WTC11 (cell line): ENCODE results near the gene SCARB2. TPM values are rescaled to one million over a fixed set of nuclear protein-coding genes. Genes with fewer than 3 reads are reported as not detected.

Experiments
- ATAC-seq: fragments of 200-7000 bp; cut with Tn5 transposase; 2 replicates; pipeline ENCODE4 v1.10.0; 2021; ENCODE audit warnings: mild to moderate bottlenecking, moderate library complexity
- CTCF ChIA-PET: fragments of 300-600 bp; sonication (Branson Sonifier 250); formaldehyde crosslinking; loops from one replicate; lab custom pipeline; 2021; ENCODE audit warnings: antibody characterized with exemption; lab: Charles Lee
- POLR2A ChIA-PET: fragments of 350-600 bp; sonication (Branson Sonifier 250); formaldehyde crosslinking; loops from one replicate; lab custom pipeline; 2021; ENCODE audit warnings: antibody characterized with exemption; lab: Charles Lee
- DNase-seq: peaks from one replicate; pipeline ENCODE4 v3.0.0; 2021; ENCODE audit warnings: low spot score
- H3K27ac Mint-ChIP-seq: 2 replicates; pipeline ENCODE4 v1.8.0; 2021; ENCODE audit warnings: mixed read lengths
- H3K27me3 Mint-ChIP-seq: 2 replicates; pipeline ENCODE4 v1.8.0; 2021; ENCODE audit warnings: low read depth, mild to moderate bottlenecking, moderate library complexity, mixed read lengths
- H3K36me3 Mint-ChIP-seq: 2 replicates; pipeline ENCODE4 v1.8.0; 2021; ENCODE audit warnings: mixed read lengths
- H3K4me1 Mint-ChIP-seq: 2 replicates; pipeline ENCODE4 v1.8.0; 2022; ENCODE audit warnings: mixed read lengths
- H3K4me3 Mint-ChIP-seq: 2 replicates; pipeline ENCODE4 v1.8.0; 2021; ENCODE audit warnings: mild to moderate bottlenecking, moderate library complexity, mixed read lengths
- H3K9me3 Mint-ChIP-seq: 2 replicates; pipeline ENCODE4 v1.8.0; 2021; ENCODE audit warnings: mixed read lengths
- CREM ChIP-seq: sonication (generic); formaldehyde crosslinking; IDR thresholded peaks from 2 replicates; pipeline ENCODE4 v1.8.1; 2022; ENCODE audit warnings: mild to moderate bottlenecking, missing genetic modification reagents, moderate library complexity
- ELF4 ChIP-seq: sonication (generic); formaldehyde crosslinking; IDR thresholded peaks from 2 replicates; pipeline ENCODE4 v1.8.1; 2022; ENCODE audit warnings: low read depth, mild to moderate bottlenecking, moderate library complexity, missing genetic modification reagents
- ETV6 ChIP-seq: sonication (generic); formaldehyde crosslinking; IDR thresholded peaks from 2 replicates; pipeline ENCODE4 v1.8.1; 2022; ENCODE audit warnings: mild to moderate bottlenecking, missing genetic modification reagents
- FOXJ3 ChIP-seq: sonication (generic); formaldehyde crosslinking; IDR thresholded peaks from 2 replicates; pipeline ENCODE4 v1.9.0; 2021; ENCODE audit warnings: missing genetic modification reagents, mild to moderate bottlenecking, borderline replicate concordance
- FOXK1 ChIP-seq: sonication (generic); formaldehyde crosslinking; IDR thresholded peaks from 2 replicates; pipeline ENCODE4 v1.8.0; 2022; ENCODE audit warnings: mild to moderate bottlenecking, moderate library complexity, missing genetic modification reagents
- KAT7 ChIP-seq: sonication (generic); formaldehyde crosslinking; IDR thresholded peaks from 2 replicates; pipeline ENCODE4 v1.8.1; 2023; ENCODE audit warnings: missing genetic modification reagents, mild to moderate bottlenecking, borderline replicate concordance
- MXD4 ChIP-seq: fragments of 250-450 bp; sonication (Bioruptor Pico); IDR thresholded peaks from 2 replicates; pipeline ENCODE4 v1.8.0; 2021; ENCODE audit warnings: mild to moderate bottlenecking, moderate library complexity, borderline replicate concordance
- NFYB ChIP-seq: sonication (generic); formaldehyde crosslinking; conservative IDR thresholded peaks from 2 replicates; pipeline ENCODE4 v1.8.0; 2022; ENCODE audit warnings: low read depth, missing genetic modification reagents
- RORB ChIP-seq: fragments of 250-450 bp; sonication (Bioruptor Pico); IDR thresholded peaks from 2 replicates; pipeline ENCODE4 v1.9.0; 2021; ENCODE audit warnings: mild to moderate bottlenecking
- SMAD4 ChIP-seq: sonication (generic); formaldehyde crosslinking; IDR thresholded peaks from 2 replicates; pipeline ENCODE4 v1.8.0; 2022; ENCODE audit warnings: mild to moderate bottlenecking, missing genetic modification reagents
- SOX15 ChIP-seq: fragments of 250-450 bp; sonication (Bioruptor Pico); IDR thresholded peaks from 2 replicates; pipeline ENCODE4 v1.9.0; 2021; ENCODE audit warnings: mild to moderate bottlenecking
- ZNF121 ChIP-seq: sonication (generic); formaldehyde crosslinking; IDR thresholded peaks from 2 replicates; pipeline ENCODE4 v1.8.0; 2023; ENCODE audit warnings: missing genetic modification reagents
- ZNF219 ChIP-seq: sonication (generic); formaldehyde crosslinking; IDR thresholded peaks from 2 replicates; pipeline ENCODE4 v1.8.0; 2023; ENCODE audit warnings: missing genetic modification reagents, mild to moderate bottlenecking, borderline replicate concordance
- ZNF423 ChIP-seq: fragments of 250-450 bp; sonication (Bioruptor Pico); IDR thresholded peaks from 2 replicates; pipeline ENCODE4 v2.1.2; 2022; ENCODE audit warnings: mild to moderate bottlenecking, moderate library complexity
- total RNA-seq: library from RNA; stranded (reverse); gene quantifications from 3 replicates; pipeline ENCODE4 v1.2.3, GENCODE V29; 2021
- TF ChIP-seq, protein P1 (sequence below): sonication (generic); formaldehyde crosslinking; IDR thresholded peaks from 2 replicates; pipeline ENCODE4 v1.8.1; 2023; ENCODE audit warnings: mild to moderate bottlenecking, missing genetic modification reagents
- TF ChIP-seq, protein P2 (sequence below): fragments of 250-450 bp; sonication (Bioruptor Pico); IDR thresholded peaks from 2 replicates; pipeline ENCODE4 v1.9.0; 2021; ENCODE audit warnings: moderate library complexity, mild to moderate bottlenecking, inconsistent platforms, borderline replicate concordance
- TF ChIP-seq, protein P3 (sequence below): fragments of 250-450 bp; sonication (Bioruptor Pico); IDR thresholded peaks from 2 replicates; pipeline ENCODE4 v1.9.0; 2021; ENCODE audit warnings: mild to moderate bottlenecking
- TF ChIP-seq, protein P4 (sequence below): fragments of 250-450 bp; sonication (Bioruptor Pico); conservative IDR thresholded peaks from 2 replicates; pipeline ENCODE4 v1.9.0; 2021; ENCODE audit warnings: mild to moderate bottlenecking
- TF ChIP-seq, protein P5 (sequence below): sonication (generic); formaldehyde crosslinking; IDR thresholded peaks from 2 replicates; pipeline ENCODE4 v1.8.0; 2022; ENCODE audit warnings: mild to moderate bottlenecking, missing genetic modification reagents
- TF ChIP-seq, protein P6 (sequence below): sonication (generic); formaldehyde crosslinking; IDR thresholded peaks from 2 replicates; pipeline ENCODE4 v1.8.1; 2022; ENCODE audit warnings: low read depth, mild to moderate bottlenecking, moderate library complexity, missing genetic modification reagents, borderline replicate concordance
- TF ChIP-seq, protein P7 (sequence below): sonication (generic); formaldehyde crosslinking; conservative IDR thresholded peaks from 2 replicates; pipeline ENCODE4 v1.8.1; 2023; ENCODE audit warnings: mild to moderate bottlenecking, low read depth, missing genetic modification reagents, moderate library complexity
- TF ChIP-seq, protein P8 (sequence below): sonication (generic); formaldehyde crosslinking; IDR thresholded peaks from 2 replicates; pipeline ENCODE4 v1.8.1; 2023; ENCODE audit warnings: mild to moderate bottlenecking, missing genetic modification reagents, moderate library complexity

SCARB2 gene
- total RNA-seq, 1 experiment from 2014 or later, result 38.0 TPM

DNA sequence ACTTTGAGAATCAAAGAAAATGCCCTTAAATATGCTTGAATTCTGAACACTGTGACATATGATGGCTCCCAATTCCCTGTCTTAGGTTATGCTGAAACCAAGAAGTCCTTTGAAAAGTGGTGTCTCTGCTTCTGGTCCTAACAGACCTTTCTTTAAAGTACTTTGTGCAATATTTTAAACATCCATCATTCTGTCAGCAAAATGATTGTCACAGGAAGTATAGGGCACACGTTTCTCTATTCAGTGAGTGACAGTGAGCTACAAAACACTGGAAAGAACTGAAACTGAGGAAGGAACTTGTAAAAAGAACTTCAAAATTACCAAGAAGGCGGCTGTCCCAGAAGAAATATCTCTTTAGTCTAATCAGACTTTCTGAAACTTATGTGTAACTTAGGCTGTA is 53.3 kb downstream of the SCARB2 start:
- Mint-ChIP-seq H3K4me1 (no peaks in the 10 kb centered on the region), H3K36me3 (peaks cover 13% of the 10 kb centered on the region), H3K9me3 (peaks cover 2% of the 10 kb centered on the region), H3K27ac (no peak overlapping the region), H3K4me3 (no peak overlapping the region), H3K27me3 (no peaks in the 10 kb centered on the region)
- TF ChIP-seq ZNF423 (CRISPR knock-in tag), result no peak
- TF ChIP-seq, protein P1, sequence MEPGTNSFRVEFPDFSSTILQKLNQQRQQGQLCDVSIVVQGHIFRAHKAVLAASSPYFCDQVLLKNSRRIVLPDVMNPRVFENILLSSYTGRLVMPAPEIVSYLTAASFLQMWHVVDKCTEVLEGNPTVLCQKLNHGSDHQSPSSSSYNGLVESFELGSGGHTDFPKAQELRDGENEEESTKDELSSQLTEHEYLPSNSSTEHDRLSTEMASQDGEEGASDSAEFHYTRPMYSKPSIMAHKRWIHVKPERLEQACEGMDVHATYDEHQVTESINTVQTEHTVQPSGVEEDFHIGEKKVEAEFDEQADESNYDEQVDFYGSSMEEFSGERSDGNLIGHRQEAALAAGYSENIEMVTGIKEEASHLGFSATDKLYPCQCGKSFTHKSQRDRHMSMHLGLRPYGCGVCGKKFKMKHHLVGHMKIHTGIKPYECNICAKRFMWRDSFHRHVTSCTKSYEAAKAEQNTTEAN (CRISPR knock-in tag), result no peak
- TF ChIP-seq ETV6 (CRISPR knock-in tag), result no peak
- TF ChIP-seq SMAD4, result no peak
- no peak for TF ChIP-seq SOX15
- TF ChIP-seq, protein P2, sequence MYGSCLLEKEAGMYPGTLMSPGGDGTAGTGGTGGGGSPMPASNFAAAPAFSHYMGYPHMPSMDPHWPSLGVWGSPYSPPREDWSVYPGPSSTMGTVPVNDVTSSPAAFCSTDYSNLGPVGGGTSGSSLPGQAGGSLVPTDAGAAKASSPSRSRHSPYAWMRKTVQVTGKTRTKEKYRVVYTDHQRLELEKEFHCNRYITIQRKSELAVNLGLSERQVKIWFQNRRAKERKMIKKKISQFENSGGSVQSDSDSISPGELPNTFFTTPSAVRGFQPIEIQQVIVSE, result no peak
- ATAC-seq (no peak), DNase-seq (no peak)
- POLR2A ChIA-PET, result no interaction called here
- CTCF ChIA-PET, result no interaction called here

DNA sequence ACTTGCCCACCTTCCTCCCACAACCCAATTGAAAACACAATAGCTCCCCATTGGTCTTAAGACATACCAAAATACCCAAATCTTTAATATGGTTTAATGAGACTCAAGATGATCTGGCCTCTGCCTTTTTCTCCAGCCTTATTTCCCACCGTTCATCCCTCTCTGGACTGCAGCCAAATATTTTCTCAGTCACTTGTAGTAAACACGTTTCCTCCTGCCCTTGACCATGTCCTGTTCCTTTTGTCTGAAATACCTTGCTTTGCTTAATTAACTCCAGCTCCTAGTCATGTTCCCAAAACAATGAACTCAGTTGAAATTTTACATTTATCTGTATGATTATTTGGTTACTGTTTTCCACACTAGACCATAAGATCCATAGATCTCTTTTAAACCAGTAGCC is 57.0 kb downstream of the SCARB2 start:
- CTCF ChIA-PET, result no interaction called here
- ATAC-seq, result no peak
- no peak overlapping the region for H3K27ac Mint-ChIP-seq
- TF ChIP-seq RORB (CRISPR knock-in tag) (no peak), KAT7 (CRISPR knock-in tag) (no peak), ZNF219 (CRISPR knock-in tag) (no peak), NFYB (CRISPR knock-in tag) (no peak), CREM (CRISPR knock-in tag) (no peak), ZNF121 (CRISPR knock-in tag) (no peak), FOXJ3 (CRISPR knock-in tag) (no peak), ELF4 (CRISPR knock-in tag) (no peak), FOXK1 (CRISPR knock-in tag) (no peak), ZNF423 (CRISPR knock-in tag) (no peak), MXD4 (CRISPR knock-in tag) (no peak)
- TF ChIP-seq, protein P3, sequence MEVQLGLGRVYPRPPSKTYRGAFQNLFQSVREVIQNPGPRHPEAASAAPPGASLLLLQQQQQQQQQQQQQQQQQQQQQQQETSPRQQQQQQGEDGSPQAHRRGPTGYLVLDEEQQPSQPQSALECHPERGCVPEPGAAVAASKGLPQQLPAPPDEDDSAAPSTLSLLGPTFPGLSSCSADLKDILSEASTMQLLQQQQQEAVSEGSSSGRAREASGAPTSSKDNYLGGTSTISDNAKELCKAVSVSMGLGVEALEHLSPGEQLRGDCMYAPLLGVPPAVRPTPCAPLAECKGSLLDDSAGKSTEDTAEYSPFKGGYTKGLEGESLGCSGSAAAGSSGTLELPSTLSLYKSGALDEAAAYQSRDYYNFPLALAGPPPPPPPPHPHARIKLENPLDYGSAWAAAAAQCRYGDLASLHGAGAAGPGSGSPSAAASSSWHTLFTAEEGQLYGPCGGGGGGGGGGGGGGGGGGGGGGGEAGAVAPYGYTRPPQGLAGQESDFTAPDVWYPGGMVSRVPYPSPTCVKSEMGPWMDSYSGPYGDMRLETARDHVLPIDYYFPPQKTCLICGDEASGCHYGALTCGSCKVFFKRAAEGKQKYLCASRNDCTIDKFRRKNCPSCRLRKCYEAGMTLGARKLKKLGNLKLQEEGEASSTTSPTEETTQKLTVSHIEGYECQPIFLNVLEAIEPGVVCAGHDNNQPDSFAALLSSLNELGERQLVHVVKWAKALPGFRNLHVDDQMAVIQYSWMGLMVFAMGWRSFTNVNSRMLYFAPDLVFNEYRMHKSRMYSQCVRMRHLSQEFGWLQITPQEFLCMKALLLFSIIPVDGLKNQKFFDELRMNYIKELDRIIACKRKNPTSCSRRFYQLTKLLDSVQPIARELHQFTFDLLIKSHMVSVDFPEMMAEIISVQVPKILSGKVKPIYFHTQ (CRISPR knock-in tag), result no peak
- TF ChIP-seq, protein P4, sequence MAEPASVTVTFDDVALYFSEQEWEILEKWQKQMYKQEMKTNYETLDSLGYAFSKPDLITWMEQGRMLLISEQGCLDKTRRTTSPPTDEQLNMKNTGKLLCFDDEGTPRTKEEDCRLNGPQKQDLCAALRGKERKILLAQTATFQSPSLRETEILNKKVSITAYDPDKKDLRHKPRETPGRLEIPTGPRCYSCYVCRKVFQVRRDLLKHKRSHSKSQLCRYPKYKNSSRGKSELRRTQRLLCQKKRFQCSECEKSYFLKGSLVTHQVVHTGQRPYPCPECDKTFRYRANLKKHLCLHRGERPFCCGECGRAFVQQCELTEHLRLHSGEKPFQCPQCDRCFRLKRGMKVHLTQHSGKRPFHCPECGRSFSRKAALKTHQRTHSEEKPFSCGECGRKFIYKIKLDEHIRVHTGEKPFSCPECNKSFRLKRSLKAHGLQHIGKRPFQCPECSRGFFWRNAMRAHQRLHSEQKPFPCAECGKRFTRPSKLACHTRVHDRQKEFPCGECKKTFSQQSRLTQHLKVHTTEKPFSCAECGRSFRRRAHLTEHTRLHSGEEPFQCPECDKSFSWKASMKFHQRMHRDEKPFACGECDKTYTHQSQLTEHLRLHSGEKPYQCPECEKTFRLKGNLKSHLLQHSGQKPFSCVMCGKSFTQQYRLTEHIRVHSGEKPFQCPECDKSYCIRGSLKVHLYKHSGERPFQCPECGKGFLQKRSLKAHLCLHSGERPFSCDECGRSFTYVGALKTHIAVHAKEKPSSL (CRISPR knock-in tag), result no peak
- TF ChIP-seq, protein P5, sequence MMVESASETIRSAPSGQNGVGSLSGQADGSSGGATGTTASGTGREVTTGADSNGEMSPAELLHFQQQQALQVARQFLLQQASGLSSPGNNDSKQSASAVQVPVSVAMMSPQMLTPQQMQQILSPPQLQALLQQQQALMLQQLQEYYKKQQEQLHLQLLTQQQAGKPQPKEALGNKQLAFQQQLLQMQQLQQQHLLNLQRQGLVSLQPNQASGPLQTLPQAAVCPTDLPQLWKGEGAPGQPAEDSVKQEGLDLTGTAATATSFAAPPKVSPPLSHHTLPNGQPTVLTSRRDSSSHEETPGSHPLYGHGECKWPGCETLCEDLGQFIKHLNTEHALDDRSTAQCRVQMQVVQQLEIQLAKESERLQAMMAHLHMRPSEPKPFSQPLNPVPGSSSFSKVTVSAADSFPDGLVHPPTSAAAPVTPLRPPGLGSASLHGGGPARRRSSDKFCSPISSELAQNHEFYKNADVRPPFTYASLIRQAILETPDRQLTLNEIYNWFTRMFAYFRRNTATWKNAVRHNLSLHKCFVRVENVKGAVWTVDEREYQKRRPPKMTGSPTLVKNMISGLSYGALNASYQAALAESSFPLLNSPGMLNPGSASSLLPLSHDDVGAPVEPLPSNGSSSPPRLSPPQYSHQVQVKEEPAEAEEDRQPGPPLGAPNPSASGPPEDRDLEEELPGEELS (CRISPR knock-in tag), result no peak
- TF ChIP-seq, protein P6, sequence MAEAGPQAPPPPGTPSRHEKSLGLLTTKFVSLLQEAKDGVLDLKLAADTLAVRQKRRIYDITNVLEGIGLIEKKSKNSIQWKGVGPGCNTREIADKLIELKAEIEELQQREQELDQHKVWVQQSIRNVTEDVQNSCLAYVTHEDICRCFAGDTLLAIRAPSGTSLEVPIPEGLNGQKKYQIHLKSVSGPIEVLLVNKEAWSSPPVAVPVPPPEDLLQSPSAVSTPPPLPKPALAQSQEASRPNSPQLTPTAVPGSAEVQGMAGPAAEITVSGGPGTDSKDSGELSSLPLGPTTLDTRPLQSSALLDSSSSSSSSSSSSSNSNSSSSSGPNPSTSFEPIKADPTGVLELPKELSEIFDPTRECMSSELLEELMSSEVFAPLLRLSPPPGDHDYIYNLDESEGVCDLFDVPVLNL, result no peak
- TF ChIP-seq, protein P7, sequence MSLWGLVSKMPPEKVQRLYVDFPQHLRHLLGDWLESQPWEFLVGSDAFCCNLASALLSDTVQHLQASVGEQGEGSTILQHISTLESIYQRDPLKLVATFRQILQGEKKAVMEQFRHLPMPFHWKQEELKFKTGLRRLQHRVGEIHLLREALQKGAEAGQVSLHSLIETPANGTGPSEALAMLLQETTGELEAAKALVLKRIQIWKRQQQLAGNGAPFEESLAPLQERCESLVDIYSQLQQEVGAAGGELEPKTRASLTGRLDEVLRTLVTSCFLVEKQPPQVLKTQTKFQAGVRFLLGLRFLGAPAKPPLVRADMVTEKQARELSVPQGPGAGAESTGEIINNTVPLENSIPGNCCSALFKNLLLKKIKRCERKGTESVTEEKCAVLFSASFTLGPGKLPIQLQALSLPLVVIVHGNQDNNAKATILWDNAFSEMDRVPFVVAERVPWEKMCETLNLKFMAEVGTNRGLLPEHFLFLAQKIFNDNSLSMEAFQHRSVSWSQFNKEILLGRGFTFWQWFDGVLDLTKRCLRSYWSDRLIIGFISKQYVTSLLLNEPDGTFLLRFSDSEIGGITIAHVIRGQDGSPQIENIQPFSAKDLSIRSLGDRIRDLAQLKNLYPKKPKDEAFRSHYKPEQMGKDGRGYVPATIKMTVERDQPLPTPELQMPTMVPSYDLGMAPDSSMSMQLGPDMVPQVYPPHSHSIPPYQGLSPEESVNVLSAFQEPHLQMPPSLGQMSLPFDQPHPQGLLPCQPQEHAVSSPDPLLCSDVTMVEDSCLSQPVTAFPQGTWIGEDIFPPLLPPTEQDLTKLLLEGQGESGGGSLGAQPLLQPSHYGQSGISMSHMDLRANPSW (CRISPR knock-in tag), result no peak
- TF ChIP-seq, protein P8, sequence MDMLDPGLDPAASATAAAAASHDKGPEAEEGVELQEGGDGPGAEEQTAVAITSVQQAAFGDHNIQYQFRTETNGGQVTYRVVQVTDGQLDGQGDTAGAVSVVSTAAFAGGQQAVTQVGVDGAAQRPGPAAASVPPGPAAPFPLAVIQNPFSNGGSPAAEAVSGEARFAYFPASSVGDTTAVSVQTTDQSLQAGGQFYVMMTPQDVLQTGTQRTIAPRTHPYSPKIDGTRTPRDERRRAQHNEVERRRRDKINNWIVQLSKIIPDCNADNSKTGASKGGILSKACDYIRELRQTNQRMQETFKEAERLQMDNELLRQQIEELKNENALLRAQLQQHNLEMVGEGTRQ (CRISPR knock-in tag), result no peak

More for the DNA sequence above, 57.0 kb downstream of the SCARB2 start:
- Mint-ChIP-seq H3K4me3 (no peak overlapping the region), H3K9me3 (peaks cover 20% of the 10 kb centered on the region), H3K4me1 (no peaks in the 10 kb centered on the region), H3K27me3 (peaks cover 2% of the 10 kb centered on the region; the same call in 1 of the 2 replicates), H3K36me3 (peaks cover 22% of the 10 kb centered on the region)
- POLR2A ChIA-PET, result no interaction called here
- DNase-seq, result no peak
